Dedifferentiated amniotic fluid mesenchymal stem cell (primary cell): ENCODE results near the gene SLC25A21.

Source experiments
- DNase-seq: peaks from one replicate; pipeline ENCODE4 v3.0.0-alpha.2; 2016; ENCODE audit errors: extremely low spot score

Gene SLC25A21

DNA sequence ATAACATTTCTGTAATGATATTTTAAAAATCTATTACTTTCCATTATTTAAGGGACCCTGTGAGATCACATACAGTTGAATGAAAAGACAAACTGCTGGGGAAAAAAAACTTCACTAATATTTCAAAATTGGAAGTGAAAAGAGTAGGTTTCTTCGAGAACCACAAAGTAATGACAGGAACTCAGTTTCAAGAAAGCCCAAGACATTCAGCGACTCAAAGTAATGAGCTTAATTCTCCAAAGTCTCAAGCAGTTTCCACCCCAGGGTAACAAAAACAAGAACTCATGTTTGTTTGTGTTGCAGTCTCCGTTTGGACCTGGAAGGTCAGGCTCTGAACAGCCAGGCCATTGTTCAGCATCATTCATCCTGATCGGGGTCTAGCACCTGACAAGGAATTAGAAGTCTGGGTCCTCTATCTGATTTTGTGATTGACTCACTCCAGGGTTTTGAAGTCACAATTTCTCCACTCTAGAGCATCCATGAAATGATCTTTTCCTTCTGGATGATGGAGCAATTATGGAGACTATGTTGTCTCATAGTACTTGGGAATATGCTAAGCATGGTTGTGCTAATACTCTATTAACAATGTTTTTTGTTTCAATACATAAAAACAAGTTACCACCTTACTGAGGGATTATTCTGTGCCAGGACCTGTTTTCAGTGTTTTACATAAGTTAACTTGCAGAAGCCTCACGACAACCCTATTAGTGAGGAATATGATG lies 126.9 kb downstream of the SLC25A21 start:
- DNase-seq: no peak

DNA sequence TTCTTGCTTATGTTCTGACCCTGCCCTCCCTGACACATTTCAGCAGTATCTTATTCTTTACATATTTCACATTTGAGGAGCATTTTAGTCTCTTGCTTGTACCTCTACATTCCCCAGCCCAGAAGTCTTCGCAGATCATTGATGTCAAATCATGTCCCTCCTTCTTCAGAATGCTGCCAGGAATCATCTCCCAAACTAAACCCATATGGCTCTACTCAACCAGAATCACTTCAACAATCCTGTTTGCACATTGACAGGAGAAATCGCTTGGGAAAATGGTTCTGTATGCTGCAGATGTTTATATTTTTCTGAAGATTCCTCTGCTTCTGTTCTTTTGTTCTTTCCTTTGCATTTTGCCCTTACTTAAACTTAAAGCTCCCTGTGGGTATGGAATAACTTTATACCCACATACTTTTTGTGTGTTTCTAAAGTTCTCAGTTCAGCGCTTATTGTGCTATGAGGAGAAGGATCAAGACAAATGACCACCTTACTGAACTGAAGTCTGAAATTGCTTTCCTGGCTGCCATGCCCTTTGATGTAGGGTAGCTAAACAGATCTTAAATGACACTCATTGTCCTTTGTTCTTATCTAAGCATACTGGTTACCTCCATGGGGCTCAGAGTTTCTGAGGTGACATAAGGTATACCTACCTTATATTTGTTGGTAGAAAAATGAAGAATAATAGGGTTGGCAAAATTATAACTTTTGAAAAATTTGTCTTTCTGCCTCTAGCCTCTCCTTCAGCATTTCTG lies 134.6 kb downstream of the SLC25A21 start:
- no peak for DNase-seq

GRCh38 chr14:37036669-37037341 lies 135.6 kb downstream of the SLC25A21 start:
- peak; percentile 70 for DNase-seq

GRCh38 chr14:37035401-37035800 lies 137.0 kb downstream of the SLC25A21 start:
- no peak for DNase-seq

DNA sequence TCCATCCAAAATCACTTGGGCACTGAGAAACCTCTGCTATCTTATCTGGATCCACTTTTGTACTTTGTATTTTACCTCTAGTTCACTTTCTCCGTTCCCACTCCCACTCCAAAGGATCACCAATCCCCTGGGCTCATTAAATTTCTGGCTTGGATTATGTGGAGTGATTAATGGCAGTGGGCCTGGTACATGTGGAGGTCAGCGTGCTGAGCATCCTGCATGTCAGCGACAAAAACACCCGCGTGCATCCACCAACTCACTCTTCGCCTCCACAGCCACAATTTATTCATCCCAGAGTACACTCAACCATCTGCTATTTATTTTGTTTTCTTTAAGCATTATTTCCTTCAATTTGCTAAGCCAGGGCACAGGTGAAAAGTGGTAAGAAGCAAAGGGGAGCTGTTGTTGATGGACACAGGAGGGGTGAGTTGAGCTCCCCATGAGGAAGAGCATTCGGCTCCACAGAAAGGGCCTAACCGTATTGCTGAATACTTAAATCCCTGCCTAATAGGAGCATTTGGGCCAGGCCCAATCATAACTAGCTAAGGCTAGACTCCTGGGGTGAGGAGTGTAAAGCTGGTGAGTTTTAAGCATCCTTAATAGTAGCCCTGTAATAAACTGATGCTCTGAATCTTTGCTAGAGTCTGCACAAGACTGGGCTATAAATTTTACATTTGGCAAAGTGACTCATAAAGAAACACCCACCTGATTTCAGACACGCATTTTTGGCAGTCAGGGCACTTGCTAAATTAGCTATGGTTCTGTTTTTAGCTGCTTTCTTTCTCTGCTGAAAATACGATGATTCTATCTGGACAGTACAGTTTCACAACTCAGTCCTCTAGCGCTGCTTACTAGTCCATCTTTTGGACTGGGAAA lies 137.8 kb downstream of the SLC25A21 start:
- peak; percentile 84 for DNase-seq

DNA sequence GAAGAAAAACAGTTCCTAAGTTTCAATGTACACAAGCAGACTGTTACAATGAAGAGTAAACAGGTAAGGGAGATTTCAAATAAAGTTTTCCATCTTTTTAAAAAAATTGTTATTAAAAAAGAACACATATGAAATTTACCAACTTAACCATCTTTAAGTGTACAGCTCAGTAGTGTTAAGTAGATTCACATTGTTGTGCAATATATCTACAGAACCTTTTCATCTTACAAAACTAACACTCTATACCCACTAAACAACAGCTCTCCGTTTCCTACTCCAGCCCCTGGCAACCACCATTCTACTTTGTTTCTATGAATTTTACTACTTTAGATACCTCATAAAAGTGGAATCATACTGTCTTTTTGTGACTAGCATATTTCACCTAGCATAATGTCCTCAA lies 139.5 kb downstream of the SLC25A21 start:
- DNase-seq: no peak

- DNase-seq: no peak
Measured at GRCh38 chr14:37027188-37027824, 145.1 kb downstream of the SLC25A21 start.

GRCh38 chr14:37023875-37024565 lies 148.4 kb downstream of the SLC25A21 start:
- DNase-seq: no peak

GRCh38 chr14:37021390-37021789 lies 151.0 kb downstream of the SLC25A21 start:
- no peak for DNase-seq

DNA sequence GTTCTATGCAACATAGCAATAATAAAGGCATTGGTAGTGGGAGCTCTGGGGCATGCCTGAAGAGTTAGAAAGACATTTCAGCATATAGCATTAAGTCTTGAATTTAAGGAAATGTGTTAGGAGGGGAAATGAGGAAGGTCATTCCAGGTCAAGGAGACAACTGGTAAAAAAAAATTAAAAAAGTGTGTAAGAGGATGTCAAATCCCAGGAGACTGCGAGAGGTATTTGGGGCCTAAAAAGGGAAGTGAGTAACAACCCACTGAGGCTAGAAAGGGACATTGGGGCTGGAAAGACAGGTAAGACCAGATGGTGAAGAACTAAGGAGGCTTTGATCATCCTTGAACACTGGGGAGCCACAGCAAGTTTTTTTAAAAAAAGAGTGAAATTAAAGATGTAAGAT lies 152.9 kb downstream of the SLC25A21 start:
- no peak for DNase-seq

DNA sequence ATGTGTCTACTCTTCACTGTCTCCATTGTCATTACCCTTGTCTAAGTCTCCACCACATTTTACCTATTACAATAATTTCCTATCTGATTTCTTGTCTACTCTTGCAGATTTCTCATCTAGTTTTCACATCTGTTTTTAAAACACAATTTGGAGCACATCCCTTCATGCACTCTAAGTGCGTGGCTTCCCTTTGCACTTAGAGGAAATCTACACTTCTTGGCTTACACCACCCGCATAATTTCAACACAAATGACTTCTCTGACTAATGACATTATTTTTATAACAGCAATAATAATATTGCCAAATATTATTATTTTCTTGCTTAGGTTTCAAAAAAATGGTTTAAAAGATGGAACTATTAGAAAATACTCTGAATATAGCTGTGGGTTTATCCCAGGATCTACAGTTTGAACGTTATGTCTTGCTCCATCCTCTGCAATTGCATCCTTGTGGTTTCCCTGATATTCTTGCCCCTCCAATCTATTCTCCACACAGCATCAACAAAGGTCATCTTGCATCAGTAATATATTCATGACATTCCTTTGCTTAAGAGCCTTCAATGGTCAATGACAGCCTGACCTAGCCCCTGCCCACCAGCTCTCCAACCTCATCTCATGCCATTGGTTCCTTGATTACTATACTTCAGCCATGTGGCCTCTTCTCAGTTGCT lies 153.7 kb downstream of the SLC25A21 start:
- DNase-seq: no peak

DNA sequence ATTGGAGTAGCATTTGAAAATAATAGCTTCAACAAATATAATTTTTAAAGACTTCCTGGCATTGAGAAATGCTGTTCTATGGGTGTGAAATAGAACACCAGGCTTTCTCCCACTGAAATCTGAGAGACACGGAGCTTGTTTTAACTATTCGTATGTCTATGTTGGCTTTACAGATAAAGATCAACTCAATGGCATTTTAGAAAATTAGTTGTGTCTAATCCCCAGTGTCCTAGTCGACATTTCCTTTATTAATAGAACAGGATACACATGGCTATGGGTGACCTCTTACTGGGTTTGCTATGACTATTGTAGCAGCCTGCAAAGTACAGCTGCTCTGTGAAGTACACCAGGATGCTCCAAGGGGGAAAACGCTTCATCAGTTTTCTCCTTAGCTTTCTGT lies 159.3 kb downstream of the SLC25A21 start:
- no peak for DNase-seq

GRCh38 chr14:36998686-36999085 lies 173.7 kb downstream of the SLC25A21 start:
- DNase-seq: no peak

DNA sequence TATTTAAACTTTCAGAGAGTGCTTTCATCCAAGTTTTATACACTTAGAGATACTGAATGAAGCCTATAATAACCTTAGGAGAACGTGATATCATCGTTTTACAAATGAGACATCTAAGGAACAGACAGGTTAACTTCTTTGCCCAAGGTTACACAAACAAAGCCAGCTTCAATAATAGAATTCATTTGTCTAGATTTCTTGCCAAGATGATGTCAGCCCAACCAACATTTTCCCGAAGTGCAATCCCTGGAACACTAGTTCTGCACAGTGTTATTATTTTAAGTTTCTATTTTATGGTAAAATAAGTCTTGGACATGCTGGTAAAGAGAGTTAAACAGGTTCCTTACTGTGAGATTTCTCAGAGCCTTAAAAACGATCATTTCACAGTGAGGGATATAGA lies 174.6 kb downstream of the SLC25A21 start:
- peak; percentile 24 for DNase-seq

DNA sequence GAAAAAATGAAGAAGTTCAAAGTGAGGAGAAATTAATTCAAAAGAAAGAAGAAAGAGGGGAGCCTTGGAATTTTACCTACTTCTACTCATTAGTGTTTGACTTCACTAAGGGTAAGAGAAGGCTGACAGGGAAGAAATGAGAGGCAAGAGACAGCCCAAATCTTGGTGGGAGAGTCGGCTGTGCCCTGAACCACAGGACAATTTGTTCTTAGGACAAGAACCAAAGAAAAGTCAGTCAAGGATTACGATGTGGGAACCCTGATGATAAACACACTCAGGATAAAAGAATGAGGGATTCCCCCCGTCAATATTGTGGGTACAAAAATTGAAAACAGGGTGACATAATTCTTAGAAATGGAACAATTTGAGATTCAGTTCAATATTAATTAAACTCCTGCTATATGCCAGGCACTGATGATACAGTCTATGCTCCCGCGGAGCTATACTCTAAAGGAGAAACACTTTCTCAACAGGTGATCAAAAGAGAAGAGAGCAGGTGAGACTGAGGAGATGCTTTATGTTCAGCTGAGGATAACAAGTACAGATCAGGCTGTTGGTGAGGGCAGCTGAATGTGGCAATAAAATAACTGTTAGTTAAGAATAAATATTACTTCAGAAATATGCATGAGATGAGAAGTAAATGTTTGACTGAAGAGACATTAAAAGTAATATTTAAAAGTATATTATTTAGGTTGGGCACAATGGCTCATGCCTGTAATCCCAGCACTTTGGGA lies 175.4 kb downstream of the SLC25A21 start:
- no peak for DNase-seq

GRCh38 chr14:36996133-36996856 lies 176.1 kb downstream of the SLC25A21 start:
- peak; percentile 30 for DNase-seq

DNA sequence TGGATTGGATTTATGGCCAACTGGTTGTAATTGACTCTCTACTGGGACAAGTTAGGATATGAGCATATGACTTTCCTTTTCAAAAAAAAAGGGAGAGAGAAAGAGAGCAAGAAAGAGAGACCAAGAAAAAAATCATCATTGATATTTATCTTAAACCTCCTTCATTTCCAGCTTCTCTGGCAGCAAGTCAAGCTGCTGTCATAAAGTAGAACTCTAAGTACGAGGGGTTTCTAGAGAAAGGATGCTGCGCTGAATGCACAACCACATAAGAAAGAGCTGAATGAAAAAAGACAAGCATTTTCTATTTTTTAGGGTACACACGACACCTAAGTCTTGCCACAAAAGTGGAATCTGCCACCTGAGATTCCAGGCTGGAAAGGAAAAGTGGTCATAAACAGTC lies 182.6 kb downstream of the SLC25A21 start:
- DNase-seq: no peak

GRCh38 chr14:36988989-36989388 lies 183.4 kb downstream of the SLC25A21 start:
- DNase-seq: no peak

- DNase-seq: no peak
Measured at GRCh38 chr14:36988568-36988967, 183.8 kb downstream of the SLC25A21 start.
